ENCODE measurements around the gene ERBB4. TPM values are rescaled to one million over a fixed set of nuclear protein-coding genes. Genes with fewer than 3 reads are reported as not detected.

Gene ERBB4
- total RNA-seq, 1 experiment from 2014 or later, result 40.6 TPM

DNA sequence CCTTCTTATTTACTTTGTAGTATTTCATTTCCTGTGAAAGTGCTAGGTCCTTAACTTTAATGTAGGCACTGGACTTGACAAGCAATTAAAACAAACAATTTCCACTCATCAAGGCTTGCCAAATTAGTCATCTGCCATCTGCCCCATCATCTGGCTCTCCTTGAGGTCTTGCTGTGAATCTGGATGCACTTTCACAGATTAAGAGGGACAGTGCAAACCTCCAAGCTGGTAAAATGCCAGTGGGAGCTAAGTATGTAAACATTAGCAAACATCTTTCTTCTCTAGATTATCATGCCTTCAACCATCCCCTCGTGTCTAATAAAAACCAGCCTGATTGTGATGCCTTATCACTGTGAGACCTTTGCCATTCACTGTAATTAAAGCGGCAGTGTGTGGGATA, 402.9 kb downstream of the ERBB4 start:
- DNase-seq (ENCODE audit: low spot score), result peak; percentile 61
- H3K27ac ChIP-seq (ENCODE audit: low read depth, low read length, poor library complexity, severe bottlenecking), result no peak overlapping the region
- BruUV-seq (replicated peaks), result no TSS peak
- H3K4me3 ChIP-seq (ENCODE audit: low read depth, low read length, poor library complexity, severe bottlenecking), result no peak overlapping the region
- intact Hi-C loops (cut with micrococcal nuclease; ENCODE audit: unreplicated experiment), result no loop called here
- H3K36me3 ChIP-seq (ENCODE audit: insufficient read depth, low read length, poor library complexity, severe bottlenecking), result no peaks in the 10 kb centered on the region
- TF ChIP-seq, protein P1, sequence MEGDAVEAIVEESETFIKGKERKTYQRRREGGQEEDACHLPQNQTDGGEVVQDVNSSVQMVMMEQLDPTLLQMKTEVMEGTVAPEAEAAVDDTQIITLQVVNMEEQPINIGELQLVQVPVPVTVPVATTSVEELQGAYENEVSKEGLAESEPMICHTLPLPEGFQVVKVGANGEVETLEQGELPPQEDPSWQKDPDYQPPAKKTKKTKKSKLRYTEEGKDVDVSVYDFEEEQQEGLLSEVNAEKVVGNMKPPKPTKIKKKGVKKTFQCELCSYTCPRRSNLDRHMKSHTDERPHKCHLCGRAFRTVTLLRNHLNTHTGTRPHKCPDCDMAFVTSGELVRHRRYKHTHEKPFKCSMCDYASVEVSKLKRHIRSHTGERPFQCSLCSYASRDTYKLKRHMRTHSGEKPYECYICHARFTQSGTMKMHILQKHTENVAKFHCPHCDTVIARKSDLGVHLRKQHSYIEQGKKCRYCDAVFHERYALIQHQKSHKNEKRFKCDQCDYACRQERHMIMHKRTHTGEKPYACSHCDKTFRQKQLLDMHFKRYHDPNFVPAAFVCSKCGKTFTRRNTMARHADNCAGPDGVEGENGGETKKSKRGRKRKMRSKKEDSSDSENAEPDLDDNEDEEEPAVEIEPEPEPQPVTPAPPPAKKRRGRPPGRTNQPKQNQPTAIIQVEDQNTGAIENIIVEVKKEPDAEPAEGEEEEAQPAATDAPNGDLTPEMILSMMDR (conservative IDR thresholded peaks at IDR 0.05; ENCODE audit: low read depth, low read length), result no peak
- TF ChIP-seq EZH2 (IDR thresholded peaks at IDR 0.05; ENCODE audit: borderline replicate concordance, low read depth, low read length, poor library complexity, severe bottlenecking), result no peak
- H3K9me3 ChIP-seq (ENCODE audit: low read depth, low read length, poor library complexity, severe bottlenecking), result no peaks in the 10 kb centered on the region
- POLR2A ChIA-PET (ENCODE audit: low non-redundant PET), result no interaction called here
- peaks cover 12% of the 10 kb centered on the region for H3K4me1 ChIP-seq (ENCODE audit: insufficient read depth, low read length, poor library complexity, severe bottlenecking)
- H3K27me3 ChIP-seq (replicated peaks; ENCODE audit: insufficient read depth, low read depth, low read length, poor library complexity), result no peaks in the 10 kb centered on the region
- CTCF ChIA-PET, result no interaction called here

DNA sequence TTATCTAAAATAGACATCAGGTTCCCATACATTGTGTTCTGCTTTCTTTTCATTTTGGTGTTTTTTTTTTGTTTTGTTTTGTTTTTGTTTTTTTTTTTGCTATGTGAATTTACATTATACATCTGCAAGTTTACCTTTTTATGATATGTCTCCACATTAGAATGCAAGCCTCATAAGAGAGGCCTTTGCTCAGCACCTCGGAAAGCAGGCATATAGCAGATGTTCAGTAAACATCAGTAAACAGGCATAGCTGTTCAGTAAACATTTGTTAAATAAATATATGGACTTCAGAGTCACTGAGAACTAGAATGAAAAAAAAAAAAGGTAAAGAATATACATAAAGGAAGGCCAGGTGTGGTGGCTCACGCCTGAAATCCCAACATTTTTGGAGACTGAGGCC, 405.3 kb downstream of the ERBB4 start:
- CTCF ChIA-PET, result no interaction called here
- intact Hi-C loops (cut with micrococcal nuclease; ENCODE audit: unreplicated experiment), result no loop called here
- no peaks in the 10 kb centered on the region for H3K9me3 ChIP-seq (ENCODE audit: low read depth, low read length, poor library complexity, severe bottlenecking)
- H3K27ac ChIP-seq (ENCODE audit: low read depth, low read length, poor library complexity, severe bottlenecking), result no peak overlapping the region
- H3K4me1 ChIP-seq (ENCODE audit: insufficient read depth, low read length, poor library complexity, severe bottlenecking), result peaks cover 12% of the 10 kb centered on the region
- no peak for DNase-seq (ENCODE audit: low spot score)
- no peaks in the 10 kb centered on the region for H3K36me3 ChIP-seq (ENCODE audit: insufficient read depth, low read length, poor library complexity, severe bottlenecking)
- TF ChIP-seq EZH2 (IDR thresholded peaks at IDR 0.05; ENCODE audit: borderline replicate concordance, low read depth, low read length, poor library complexity, severe bottlenecking), result no peak
- TF ChIP-seq, protein P1 (conservative IDR thresholded peaks at IDR 0.05; ENCODE audit: low read depth, low read length), result no peak
- BruUV-seq (replicated peaks), result no TSS peak
- no peaks in the 10 kb centered on the region for H3K27me3 ChIP-seq (replicated peaks; ENCODE audit: insufficient read depth, low read depth, low read length, poor library complexity)
- POLR2A ChIA-PET (ENCODE audit: low non-redundant PET), result no interaction called here
- H3K4me3 ChIP-seq (ENCODE audit: low read depth, low read length, poor library complexity, severe bottlenecking), result no peak overlapping the region

- intact Hi-C loops (cut with micrococcal nuclease; ENCODE audit: unreplicated experiment), result no loop called here
- TF ChIP-seq, protein P1 (conservative IDR thresholded peaks at IDR 0.05; ENCODE audit: low read depth, low read length), result no peak
- TF ChIP-seq EZH2 (IDR thresholded peaks at IDR 0.05; ENCODE audit: borderline replicate concordance, low read depth, low read length, poor library complexity, severe bottlenecking), result no peak
- no TSS peak for BruUV-seq (replicated peaks)
- ChIA-PET CTCF (no interaction called here), POLR2A (ENCODE audit: low non-redundant PET) (no interaction called here)
- no peak for DNase-seq (ENCODE audit: low spot score)
- Histone ChIP-seq H3K27ac (ENCODE audit: low read depth, low read length, poor library complexity, severe bottlenecking) (no peak overlapping the region), H3K27me3 (replicated peaks; ENCODE audit: insufficient read depth, low read depth, low read length, poor library complexity) (no peaks in the 10 kb centered on the region), H3K4me3 (ENCODE audit: low read depth, low read length, poor library complexity, severe bottlenecking) (no peak overlapping the region), H3K36me3 (ENCODE audit: insufficient read depth, low read length, poor library complexity, severe bottlenecking) (no peaks in the 10 kb centered on the region), H3K9me3 (ENCODE audit: low read depth, low read length, poor library complexity, severe bottlenecking) (no peaks in the 10 kb centered on the region), H3K4me1 (ENCODE audit: insufficient read depth, low read length, poor library complexity, severe bottlenecking) (no peaks in the 10 kb centered on the region)
Observed at GRCh38 chr2:212124598-212124997, 414.0 kb downstream of the ERBB4 start.
